Measurements from ENCODE around the gene CASK. TPM values are rescaled to one million over a fixed set of nuclear protein-coding genes. Genes with fewer than 3 reads are reported as not detected.

CASK gene
- total RNA-seq, 4 donors from 2014 or later = 34.3 to 52.8 (median 40.7) TPM

- no peak overlapping the region for H3K4me3 ChIP-seq
- no peak for DNase-seq (ENCODE audit: low spot score in 2 of 2)
- TF ChIP-seq EP300 (IDR thresholded peaks at IDR 0.05) (no peak), POLR2A (IDR thresholded peaks at IDR 0.05) (no peak), CTCF (IDR thresholded peaks at IDR 0.05) (no peak)
- no peaks in the 10 kb centered on the region for H3K4me1 ChIP-seq
- WGBS, 2 donors = 64 to 88% methylated on average over 1 of the region's 1 CpG
- peaks cover 0 to 3% (median 0%) of the 10 kb centered on the region in 4 donors for H3K9me3 ChIP-seq
- H3K27ac ChIP-seq = no peak overlapping the region
- H3K36me3 ChIP-seq = no peaks in the 10 kb centered on the region
- H3K27me3 ChIP-seq = peaks cover 0 to under 1% of the 10 kb centered on the region in 2 donors
Observed at GRCh38 chrX:41796577-41796976, 126.8 kb downstream of the CASK start.

GRCh38 chrX:41796046-41796445, 127.3 kb downstream of the CASK start:
- WGBS, 2 donors = 59 to 80% methylated on average over 1 of the region's 1 CpG
- Histone ChIP-seq H3K27ac (no peak overlapping the region), H3K4me1 (no peaks in the 10 kb centered on the region), H3K4me3 (no peak overlapping the region), H3K27me3 (peaks cover 0 to 6% of the 10 kb centered on the region in 2 donors), H3K9me3 (peaks cover 0 to 2% (median 0%) of the 10 kb centered on the region in 4 donors), H3K36me3 (no peaks in the 10 kb centered on the region)
- no peak for DNase-seq (ENCODE audit: low spot score in 2 of 2)
- no peak for TF ChIP-seq POLR2A (IDR thresholded peaks at IDR 0.05)
- TF ChIP-seq CTCF (IDR thresholded peaks at IDR 0.05) = no peak

GRCh38 chrX:41789374-41789773, 134.0 kb downstream of the CASK start:
- no peak for DNase-seq (ENCODE audit: low spot score in 2 of 2)

GRCh38 chrX:41785685-41786084, 137.7 kb downstream of the CASK start:
- H3K4me1 ChIP-seq = no peaks in the 10 kb centered on the region
- no peak overlapping the region for H3K4me3 ChIP-seq
- WGBS, 2 donors = 73 to 100% methylated on average over 2 of the region's 2 CpGs
- no peak for DNase-seq (ENCODE audit: low spot score in 2 of 2)
- no peaks in the 10 kb centered on the region for H3K27me3 ChIP-seq
- no peaks in the 10 kb centered on the region for H3K36me3 ChIP-seq
- no peak overlapping the region for H3K27ac ChIP-seq
- H3K9me3 ChIP-seq = no peaks in the 10 kb centered on the region
- TF ChIP-seq CTCF (IDR thresholded peaks at IDR 0.05) (no peak), POLR2A (IDR thresholded peaks at IDR 0.05) (no peak), EP300 (IDR thresholded peaks at IDR 0.05) (no peak)

More at GRCh38 chrX:41789374-41789773, 134.0 kb downstream of the CASK start:
- TF ChIP-seq POLR2A (IDR thresholded peaks at IDR 0.05) (no peak), CTCF (IDR thresholded peaks at IDR 0.05) (no peak), EP300 (IDR thresholded peaks at IDR 0.05) (no peak)
- H3K27ac ChIP-seq = no peak overlapping the region
- 51 to 70% methylated on average over 2 of the region's 2 CpGs for WGBS, 2 donors
- no peak overlapping the region for H3K4me3 ChIP-seq
- H3K36me3 ChIP-seq = no peaks in the 10 kb centered on the region
- H3K9me3 ChIP-seq = no peaks in the 10 kb centered on the region
- H3K27me3 ChIP-seq = peaks cover 0 to 6% of the 10 kb centered on the region in 2 donors
- H3K4me1 ChIP-seq = no peaks in the 10 kb centered on the region

GRCh38 chrX:41781500-41781899, 141.9 kb downstream of the CASK start:
- Histone ChIP-seq H3K36me3 (no peaks in the 10 kb centered on the region), H3K4me1 (no peaks in the 10 kb centered on the region), H3K9me3 (no peaks in the 10 kb centered on the region), H3K27me3 (no peaks in the 10 kb centered on the region), H3K4me3 (no peak overlapping the region), H3K27ac (no peak overlapping the region)
- no peak for DNase-seq (ENCODE audit: low spot score in 2 of 2)
- peak; percentile 36 to 65 (median 47) for TF ChIP-seq CTCF (IDR thresholded peaks at IDR 0.05)
- no peak for TF ChIP-seq POLR2A (IDR thresholded peaks at IDR 0.05)
- no peak for TF ChIP-seq EP300 (IDR thresholded peaks at IDR 0.05)
- 0 to 3% methylated on average over 2 of the region's 2 CpGs for WGBS, 2 donors

Data from tibial nerve (tissue), 4 donors.